ENCODE data around the gene BATF2. TPM values are rescaled to one million over a fixed set of nuclear protein-coding genes. Genes with fewer than 3 reads are reported as not detected.
A peak's percentile ranks its signal among the peaks of the same experiment; 100 is the strongest.

The BATF2 gene
- total and polyA plus RNA-seq, 9 donors, result 1.4 to 3.4 (median 2.3) TPM

DNA sequence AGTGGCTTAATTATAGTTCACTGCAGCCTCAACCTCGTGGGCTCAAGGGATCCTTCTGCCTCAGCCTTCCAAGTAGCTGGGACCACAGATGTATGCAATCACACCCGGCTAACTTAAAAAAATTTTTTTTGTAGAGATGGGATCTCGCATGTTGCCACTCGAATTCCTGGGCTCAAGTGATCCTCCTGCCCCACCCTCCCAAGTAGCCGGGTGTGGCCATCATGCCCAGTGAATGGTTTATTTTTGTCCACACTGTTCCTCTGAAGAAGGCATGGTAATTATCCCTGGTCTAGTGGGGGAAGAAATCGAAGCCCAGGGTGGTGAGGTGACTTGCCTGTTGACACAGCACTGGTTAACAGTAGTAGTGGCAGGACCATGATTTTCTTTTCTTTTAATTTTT is 46.1 kb upstream of the BATF2 start:
- Histone ChIP-seq H3K4me3 (no peak overlapping the region), H3K9me3 (no peaks in the 10 kb centered on the region), H3K27ac (no peak overlapping the region), H3K4me1 (ENCODE audit: insufficient read depth) (peaks cover 6% of the 10 kb centered on the region), H3K27me3 (no peaks in the 10 kb centered on the region), H3K36me3 (no peaks in the 10 kb centered on the region)
- no peak for DNase-seq
- TF ChIP-seq EP300 (IDR thresholded peaks at IDR 0.05) (no peak), POLR2A (IDR thresholded peaks at IDR 0.05) (no peak), CTCF (IDR thresholded peaks at IDR 0.05) (no peak)
- 87 to 95% (median 90%) methylated on average over 6 of the region's 6 CpGs for WGBS, 3 donors
- intact Hi-C loops (cut with DNase I), result no loop called here

GRCh38 chr11:65040847-65041622 is 44.3 kb upstream of the BATF2 start, which contains the start of gene SAC3D1:
SAC3D1 (plus strand) TSS chr11:65041210; CDS start chr11:65041293, 83 bp downstream.
- DNase-seq, result peak; percentile 87 to 92 (median 89)
- H3K36me3 ChIP-seq, result no peaks in the 10 kb centered on the region
- peak within 1 kb of the TSS; percentile 75 for H3K4me3 ChIP-seq
- no peak for TF ChIP-seq POLR2A (IDR thresholded peaks at IDR 0.05)
- no peak for TF ChIP-seq CTCF (IDR thresholded peaks at IDR 0.05)
- no peak for TF ChIP-seq EP300 (IDR thresholded peaks at IDR 0.05)
- peaks cover 2% of the 10 kb centered on the region for H3K4me1 ChIP-seq (ENCODE audit: insufficient read depth)
- WGBS, 3 donors, result 0 to 1% (median 1%) methylated on average over 27 to 91 of the region's 91 CpGs
- H3K27me3 ChIP-seq, result no peaks in the 10 kb centered on the region
- no peaks in the 10 kb centered on the region for H3K9me3 ChIP-seq
- H3K27ac ChIP-seq, result peak within 1 kb of the TSS; percentile 77 to 89
- intact Hi-C loops (cut with DNase I), result no loop called here

- H3K27ac ChIP-seq, result peak overlapping the region; percentile 77 to 89
- intact Hi-C loops (cut with DNase I), result no loop called here
Measured at GRCh38 chr11:65040520-65040846, 43.7 kb upstream of the BATF2 start.

GRCh38 chr11:65036931-65037330 is 40.2 kb upstream of the BATF2 start:
- Histone ChIP-seq H3K4me3 (no peak overlapping the region), H3K27me3 (no peaks in the 10 kb centered on the region), H3K36me3 (no peaks in the 10 kb centered on the region), H3K4me1 (ENCODE audit: insufficient read depth) (no peaks in the 10 kb centered on the region), H3K27ac (no peak overlapping the region), H3K9me3 (no peaks in the 10 kb centered on the region)
- 76 to 81% (median 80%) methylated on average over 6 of the region's 6 CpGs for WGBS, 3 donors
- peak in 1 of 5 donors; percentile 43 for DNase-seq
- intact Hi-C loops (cut with DNase I), result no loop called here
- TF ChIP-seq CTCF (IDR thresholded peaks at IDR 0.05) (no peak), EP300 (IDR thresholded peaks at IDR 0.05) (no peak), POLR2A (IDR thresholded peaks at IDR 0.05) (no peak)

More at GRCh38 chr11:65040520-65040846, 43.7 kb upstream of the BATF2 start:
- Histone ChIP-seq H3K4me1 (ENCODE audit: insufficient read depth) (peaks cover 2% of the 10 kb centered on the region), H3K4me3 (peak overlapping the region; percentile 75), H3K36me3 (no peaks in the 10 kb centered on the region), H3K27me3 (no peaks in the 10 kb centered on the region), H3K9me3 (no peaks in the 10 kb centered on the region)
- WGBS, 3 donors, result 10 to 13% (median 12%) methylated on average over 7 of the region's 7 CpGs
- TF ChIP-seq POLR2A (IDR thresholded peaks at IDR 0.05), result no peak
- TF ChIP-seq CTCF (IDR thresholded peaks at IDR 0.05), result no peak
- no peak for TF ChIP-seq EP300 (IDR thresholded peaks at IDR 0.05)
- DNase-seq, result no peak

Measured in ovary (tissue), 9 donors.